HepG2 (cell line): ENCODE measurements around the gene RNASE2. TPM values are rescaled to one million over a fixed set of nuclear protein-coding genes. Genes with fewer than 3 reads are reported as not detected.

Source experiments
- FOXJ3 ChIP-seq: sonication (generic); formaldehyde crosslinking; IDR thresholded peaks from 2 replicates; pipeline ENCODE4 v1.4.0; 2020; ENCODE audit warnings: missing genetic modification reagents, mild to moderate bottlenecking, borderline replicate concordance
- HMG20B ChIP-seq: conservative IDR thresholded peaks from 2 replicates; pipeline ENCODE4 v1.6.1; 2016; ENCODE audit warnings: missing genetic modification reagents, missing compliant biosample characterization
- IKZF4 ChIP-seq: sonication (generic); formaldehyde crosslinking; IDR thresholded peaks from 2 replicates; pipeline ENCODE4 v1.5.1; 2020; ENCODE audit warnings: borderline replicate concordance, mild to moderate bottlenecking, low read depth, missing genetic modification reagents; ENCODE audit errors: not compliant biosample characterization
- MED1 ChIP-seq: sonication (generic); formaldehyde crosslinking; IDR thresholded peaks from 2 replicates; pipeline ENCODE4 v1.4.0; 2020; ENCODE audit warnings: missing genetic modification reagents
- MTF2 ChIP-seq: sonication (generic); formaldehyde crosslinking; IDR thresholded peaks from 2 replicates; pipeline ENCODE4 v1.5.0; 2020; ENCODE audit warnings: missing genetic modification reagents, borderline replicate concordance
- NFYB ChIP-seq: sonication (generic); formaldehyde crosslinking; IDR thresholded peaks from 2 replicates; pipeline ENCODE4 v1.4.0; 2020; ENCODE audit warnings: missing genetic modification reagents
- NR1H2 ChIP-seq: sonication (generic); formaldehyde crosslinking; IDR thresholded peaks from 2 replicates; pipeline ENCODE4 v1.8.1; 2022; ENCODE audit warnings: low read depth, missing genetic modification reagents, borderline replicate concordance
- PCBP1 ChIP-seq: fragments of 200-400 bp; formaldehyde crosslinking; IDR thresholded peaks from 2 replicates; pipeline ENCODE4 v1.6.1; 2017; ENCODE audit warnings: mild to moderate bottlenecking, low read depth, low read length, borderline replicate concordance
- SNRNP70 ChIP-seq: fragments of 200-400 bp; formaldehyde crosslinking; IDR thresholded peaks from 2 replicates; pipeline ENCODE4 v1.6.1; 2017; ENCODE audit warnings: mild to moderate bottlenecking, low read depth, low read length, moderate library complexity
- SPEN ChIP-seq: sonication (generic); formaldehyde crosslinking; IDR thresholded peaks from 2 replicates; pipeline ENCODE4 v1.5.1; 2020; ENCODE audit warnings: low read depth, mild to moderate bottlenecking, missing genetic modification reagents
- ZNF556 ChIP-seq: sonication (generic); formaldehyde crosslinking; IDR thresholded peaks from 2 replicates; pipeline ENCODE4 v1.4.0; 2020; ENCODE audit warnings: mild to moderate bottlenecking, missing genetic modification reagents, borderline replicate concordance
- ZNF614 ChIP-seq: IDR thresholded peaks from 2 replicates; pipeline ENCODE4 v1.6.1; 2018; ENCODE audit warnings: missing biosample characterization, missing genetic modification reagents, inconsistent platforms, borderline replicate concordance
- ZNF761 ChIP-seq: sonication (generic); formaldehyde crosslinking; conservative IDR thresholded peaks from 2 replicates; pipeline ENCODE4 v1.4.0; 2020; ENCODE audit warnings: mild to moderate bottlenecking, missing genetic modification reagents
- polyA plus RNA-seq, 8 experiments: library from polyadenylated mRNA; depleted of rRNA in 3 of 8; stranded (reverse) in 7 of 8; unstranded in 1 of 8; fragments of >200 nt; fragmentation: Illumina TruSeq in 4 of 8; extraction: Trizol in 4 of 8; gene quantifications; 2 replicates each; pipeline versions ENCODE4 v1.2.1 to v1.2.3, GENCODE V29; 2011 to 2016; ENCODE audit warnings: low read depth in 4 of 8, missing spikeins in 1 of 8, mixed read lengths in 1 of 8; ENCODE audit not compliant: insufficient read depth in 1 of 8
- total RNA-seq, 5 experiments: library from RNA; depleted of rRNA; stranded (reverse); fragments of >200 nt; fragmentation: Illumina TruSeq; extraction: Trizol; gene quantifications; 2 replicates each; pipeline ENCODE4 v1.2.3, GENCODE V29; 2016; ENCODE audit warnings: low read depth in 1 of 5
- TF ChIP-seq, protein P1 (sequence below): sonication (generic); formaldehyde crosslinking; IDR thresholded peaks from 2 replicates; pipeline ENCODE4 v1.5.1; 2020; ENCODE audit warnings: mild to moderate bottlenecking, missing genetic modification reagents, borderline replicate concordance
- TF ChIP-seq, protein P2 (sequence below): sonication (generic); formaldehyde crosslinking; conservative IDR thresholded peaks from 2 replicates; pipeline ENCODE4 v1.4.0; 2020; ENCODE audit warnings: missing genetic modification reagents
- TF ChIP-seq, protein P3 (sequence below): sonication (generic); formaldehyde crosslinking; IDR thresholded peaks from 2 replicates; pipeline ENCODE4 v1.4.0; 2020; ENCODE audit warnings: missing genetic modification reagents
- TF ChIP-seq, protein P4 (sequence below): sonication (generic); formaldehyde crosslinking; IDR thresholded peaks from 2 replicates; pipeline ENCODE4; 2020; ENCODE audit warnings: missing genetic modification reagents, mild to moderate bottlenecking, borderline replicate concordance
- TF ChIP-seq, protein P5 (sequence below): sonication (generic); formaldehyde crosslinking; IDR thresholded peaks from 2 replicates; pipeline ENCODE4 v1.4.0; 2020; ENCODE audit warnings: missing genetic modification reagents, borderline replicate concordance

Gene RNASE2
- total and polyA plus RNA-seq, 2 of the 13 experiments (the other 11 are each of a cell fraction or from before 2014, with no cell fraction given), result 0.69 TPM; not detected in 1

DNA sequence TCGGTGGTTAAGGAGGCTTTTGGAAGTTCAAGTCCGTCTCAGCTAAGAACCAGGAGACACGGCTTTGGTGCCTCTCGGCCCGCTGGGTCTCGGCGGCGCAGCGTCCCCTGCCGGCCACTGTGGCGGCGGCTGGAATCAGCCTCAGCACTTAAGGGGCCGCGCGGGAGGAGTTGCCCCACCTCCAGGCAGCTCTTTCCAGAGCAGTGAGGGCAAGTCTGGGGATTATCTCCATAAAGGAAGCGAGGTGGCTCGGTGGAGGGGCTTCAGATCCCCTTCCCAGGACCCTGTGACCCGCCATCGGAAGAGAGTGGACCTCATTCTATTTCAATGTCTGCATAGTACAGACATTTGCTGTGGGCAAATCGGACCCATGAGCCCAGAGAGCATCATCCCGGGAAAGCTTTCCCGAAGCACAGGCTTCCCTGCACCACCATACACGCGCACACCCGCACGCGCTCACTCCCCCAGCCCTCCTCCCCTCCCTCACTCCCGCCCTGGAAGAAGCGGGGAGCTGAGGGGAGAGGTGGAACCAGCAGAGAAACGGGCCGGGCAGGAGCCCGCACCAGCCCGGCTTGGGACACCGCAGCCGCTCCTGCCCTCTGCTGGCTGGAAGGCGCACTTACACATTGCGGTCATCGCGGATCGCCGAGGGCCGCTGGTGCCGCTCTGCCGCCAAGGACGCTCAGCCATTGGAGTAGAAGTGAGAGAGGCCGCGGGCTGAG, 15.9 kb downstream of the RNASE2 start (continued):
- TF ChIP-seq, protein P1, sequence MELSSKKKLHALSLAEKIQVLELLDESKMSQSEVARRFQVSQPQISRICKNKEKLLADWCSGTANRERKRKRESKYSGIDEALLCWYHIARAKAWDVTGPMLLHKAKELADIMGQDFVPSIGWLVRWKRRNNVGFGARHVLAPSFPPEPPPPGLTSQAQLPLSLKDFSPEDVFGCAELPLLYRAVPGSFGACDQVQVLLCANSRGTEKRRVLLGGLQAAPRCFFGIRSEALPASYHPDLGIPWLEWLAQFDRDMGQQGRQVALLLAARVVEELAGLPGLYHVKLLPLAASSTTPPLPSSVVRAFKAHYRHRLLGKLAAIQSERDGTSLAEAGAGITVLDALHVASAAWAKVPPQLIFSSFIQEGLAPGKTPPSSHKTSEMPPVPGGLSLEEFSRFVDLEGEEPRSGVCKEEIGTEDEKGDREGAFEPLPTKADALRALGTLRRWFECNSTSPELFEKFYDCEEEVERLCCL (CRISPR knock-in tag), result no peak; the same call in 1 of the 2 replicates
- TF ChIP-seq NR1H2 (CRISPR knock-in tag) (no peak), SNRNP70 (no peak), NFYB (CRISPR knock-in tag) (0 out of 2 replicates have a peak, but pooled peaks have one; percentile 38), PCBP1 (0 out of 2 replicates have a peak, but pooled peaks have one; percentile 47), FOXJ3 (CRISPR knock-in tag) (0 out of 2 replicates have a peak, but pooled peaks have one; percentile 19), MTF2 (CRISPR knock-in tag) (peak; percentile 50; the same call in 1 of the 2 replicates), HMG20B (CRISPR knock-in tag) (0 out of 2 replicates have a peak, but pooled peaks have one; percentile 53), ZNF614 (peak; percentile 71; the same call in 1 of the 2 replicates), IKZF4 (CRISPR knock-in tag) (peak; percentile 94), SPEN (CRISPR knock-in tag) (peak; percentile 66), ZNF761 (CRISPR knock-in tag) (0 out of 2 replicates have a peak, but pooled peaks have one; percentile 62), ZNF556 (CRISPR knock-in tag) (peak; percentile 75; the same call in 1 of the 2 replicates), MED1 (CRISPR knock-in tag) (peak; percentile 28)
- TF ChIP-seq, protein P2, sequence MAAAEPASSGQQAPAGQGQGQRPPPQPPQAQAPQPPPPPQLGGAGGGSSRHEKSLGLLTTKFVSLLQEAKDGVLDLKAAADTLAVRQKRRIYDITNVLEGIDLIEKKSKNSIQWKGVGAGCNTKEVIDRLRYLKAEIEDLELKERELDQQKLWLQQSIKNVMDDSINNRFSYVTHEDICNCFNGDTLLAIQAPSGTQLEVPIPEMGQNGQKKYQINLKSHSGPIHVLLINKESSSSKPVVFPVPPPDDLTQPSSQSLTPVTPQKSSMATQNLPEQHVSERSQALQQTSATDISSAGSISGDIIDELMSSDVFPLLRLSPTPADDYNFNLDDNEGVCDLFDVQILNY (CRISPR knock-in tag), result 0 out of 2 replicates have a peak, but pooled peaks have one; percentile 29
- TF ChIP-seq, protein P3, sequence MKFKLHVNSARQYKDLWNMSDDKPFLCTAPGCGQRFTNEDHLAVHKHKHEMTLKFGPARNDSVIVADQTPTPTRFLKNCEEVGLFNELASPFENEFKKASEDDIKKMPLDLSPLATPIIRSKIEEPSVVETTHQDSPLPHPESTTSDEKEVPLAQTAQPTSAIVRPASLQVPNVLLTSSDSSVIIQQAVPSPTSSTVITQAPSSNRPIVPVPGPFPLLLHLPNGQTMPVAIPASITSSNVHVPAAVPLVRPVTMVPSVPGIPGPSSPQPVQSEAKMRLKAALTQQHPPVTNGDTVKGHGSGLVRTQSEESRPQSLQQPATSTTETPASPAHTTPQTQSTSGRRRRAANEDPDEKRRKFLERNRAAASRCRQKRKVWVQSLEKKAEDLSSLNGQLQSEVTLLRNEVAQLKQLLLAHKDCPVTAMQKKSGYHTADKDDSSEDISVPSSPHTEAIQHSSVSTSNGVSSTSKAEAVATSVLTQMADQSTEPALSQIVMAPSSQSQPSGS (CRISPR knock-in tag), result peak; percentile 57
- TF ChIP-seq, protein P4, sequence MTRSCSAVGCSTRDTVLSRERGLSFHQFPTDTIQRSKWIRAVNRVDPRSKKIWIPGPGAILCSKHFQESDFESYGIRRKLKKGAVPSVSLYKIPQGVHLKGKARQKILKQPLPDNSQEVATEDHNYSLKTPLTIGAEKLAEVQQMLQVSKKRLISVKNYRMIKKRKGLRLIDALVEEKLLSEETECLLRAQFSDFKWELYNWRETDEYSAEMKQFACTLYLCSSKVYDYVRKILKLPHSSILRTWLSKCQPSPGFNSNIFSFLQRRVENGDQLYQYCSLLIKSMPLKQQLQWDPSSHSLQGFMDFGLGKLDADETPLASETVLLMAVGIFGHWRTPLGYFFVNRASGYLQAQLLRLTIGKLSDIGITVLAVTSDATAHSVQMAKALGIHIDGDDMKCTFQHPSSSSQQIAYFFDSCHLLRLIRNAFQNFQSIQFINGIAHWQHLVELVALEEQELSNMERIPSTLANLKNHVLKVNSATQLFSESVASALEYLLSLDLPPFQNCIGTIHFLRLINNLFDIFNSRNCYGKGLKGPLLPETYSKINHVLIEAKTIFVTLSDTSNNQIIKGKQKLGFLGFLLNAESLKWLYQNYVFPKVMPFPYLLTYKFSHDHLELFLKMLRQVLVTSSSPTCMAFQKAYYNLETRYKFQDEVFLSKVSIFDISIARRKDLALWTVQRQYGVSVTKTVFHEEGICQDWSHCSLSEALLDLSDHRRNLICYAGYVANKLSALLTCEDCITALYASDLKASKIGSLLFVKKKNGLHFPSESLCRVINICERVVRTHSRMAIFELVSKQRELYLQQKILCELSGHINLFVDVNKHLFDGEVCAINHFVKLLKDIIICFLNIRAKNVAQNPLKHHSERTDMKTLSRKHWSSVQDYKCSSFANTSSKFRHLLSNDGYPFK (CRISPR knock-in tag), result peak; percentile 47; the same call in 1 of the 2 replicates
- TF ChIP-seq, protein P5, sequence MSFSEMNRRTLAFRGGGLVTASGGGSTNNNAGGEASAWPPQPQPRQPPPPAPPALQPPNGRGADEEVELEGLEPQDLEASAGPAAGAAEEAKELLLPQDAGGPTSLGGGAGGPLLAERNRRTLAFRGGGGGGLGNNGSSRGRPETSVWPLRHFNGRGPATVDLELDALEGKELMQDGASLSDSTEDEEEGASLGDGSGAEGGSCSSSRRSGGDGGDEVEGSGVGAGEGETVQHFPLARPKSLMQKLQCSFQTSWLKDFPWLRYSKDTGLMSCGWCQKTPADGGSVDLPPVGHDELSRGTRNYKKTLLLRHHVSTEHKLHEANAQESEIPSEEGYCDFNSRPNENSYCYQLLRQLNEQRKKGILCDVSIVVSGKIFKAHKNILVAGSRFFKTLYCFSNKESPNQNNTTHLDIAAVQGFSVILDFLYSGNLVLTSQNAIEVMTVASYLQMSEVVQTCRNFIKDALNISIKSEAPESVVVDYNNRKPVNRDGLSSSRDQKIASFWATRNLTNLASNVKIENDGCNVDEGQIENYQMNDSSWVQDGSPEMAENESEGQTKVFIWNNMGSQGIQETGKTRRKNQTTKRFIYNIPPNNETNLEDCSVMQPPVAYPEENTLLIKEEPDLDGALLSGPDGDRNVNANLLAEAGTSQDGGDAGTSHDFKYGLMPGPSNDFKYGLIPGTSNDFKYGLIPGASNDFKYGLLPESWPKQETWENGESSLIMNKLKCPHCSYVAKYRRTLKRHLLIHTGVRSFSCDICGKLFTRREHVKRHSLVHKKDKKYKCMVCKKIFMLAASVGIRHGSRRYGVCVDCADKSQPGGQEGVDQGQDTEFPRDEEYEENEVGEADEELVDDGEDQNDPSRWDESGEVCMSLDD (CRISPR knock-in tag), result peak; percentile 55; the same call in 1 of the 2 replicates
